Sigmoid colon (tissue), 7 donors: ENCODE measurements around the gene ZNF674. TPM values are rescaled to one million over a fixed set of nuclear protein-coding genes. Genes with fewer than 3 reads are reported as not detected.

Experiments used
- DNase-seq: peaks from one replicate; pipeline ENCODE4 v3.0.0-alpha.2; 2019
- H3K27ac ChIP-seq, 4 donors: fragments of 200-600 bp; sonication (generic); one replicate each; pipeline ENCODE4 v1.5.1; 2016 to 2019; ENCODE audit warnings: mild to moderate bottlenecking in 1 of 4
- H3K27me3 ChIP-seq, 3 donors: fragments of 200-600 bp; sonication (generic); one replicate each; pipeline ENCODE4 v1.5.1; 2019; ENCODE audit warnings: mild to moderate bottlenecking in 1 of 3
- H3K36me3 ChIP-seq, 4 donors: fragments of 200-600 bp; sonication (generic); one replicate each; pipeline ENCODE4 v1.5.1; 2016 to 2019
- H3K4me1 ChIP-seq, 4 donors: fragments of 200-600 bp; sonication (generic); one replicate each; pipeline ENCODE4 v1.5.1; 2017 to 2019
- H3K4me3 ChIP-seq, 4 donors: fragments of 200-600 bp; sonication (generic); one replicate each; pipeline ENCODE4 v1.5.1; 2017 to 2019; ENCODE audit warnings: mild to moderate bottlenecking in 2 of 4, moderate library complexity in 1 of 4
- H3K9me3 ChIP-seq, 4 donors: fragments of 200-600 bp in 3 of 4; sonication (generic) in 3 of 4; one replicate each; pipeline versions ENCODE4 v1.5.1 to v1.6.1; 2013 to 2019
- EP300 ChIP-seq, 4 donors: sonication (generic); formaldehyde crosslinking; IDR thresholded peaks; one replicate each; pipeline ENCODE4 v1.6.1; 2017; ENCODE audit warnings: antibody characterized with exemption in 4 of 4
- POLR2A ChIP-seq, 2 donors: fragments of 450-650 bp; IDR thresholded peaks; one replicate each; pipeline ENCODE4 v1.6.1; 2016; ENCODE audit warnings: antibody characterized with exemption in 2 of 2, mild to moderate bottlenecking in 2 of 2, moderate library complexity in 2 of 2
- POLR2AphosphoS5 ChIP-seq, 4 donors: sonication (generic); formaldehyde crosslinking; IDR thresholded peaks; one replicate each; pipeline ENCODE4 v1.6.1; 2017; ENCODE audit warnings: antibody characterized with exemption in 4 of 4
- WGBS, 2 donors: extraction: QIAGEN DNeasy Blood & Tissue Kit; methylation state at CpG; one replicate each; pipeline ENCODE4 v1.1.7; 2013; 5-methylcytosine and 5-hydroxymethylcytosine counted together
- intact Hi-C: fragments of 100-400 bp; cut with DNase I; formaldehyde crosslinking; loops from one replicate; pipeline ENCODE4 v1.15.1; 2023
- polyA plus RNA-seq, 3 donors: library from polyadenylated mRNA; stranded (reverse); fragments of 200-250 nt; gene quantifications; one replicate each; pipeline ENCODE4 v1.2.3, GENCODE V29; 2013
- total RNA-seq, 4 donors: library from RNA; depleted of rRNA; stranded (reverse); fragments of >200 nt; gene quantifications; one replicate each; pipeline ENCODE4 v1.1.0, GENCODE V29; 2016
- TF ChIP-seq, protein P1 (sequence below), 4 experiments: fragments of 450-650 bp in 3 of 4; fragments of 200-600 bp in 1 of 4; IDR thresholded peaks; one replicate each; pipeline ENCODE4 v1.5.1; 2016 to 2019; ENCODE audit warnings: antibody characterized with exemption in 4 of 4, mild to moderate bottlenecking in 3 of 4, moderate library complexity in 2 of 4
- donor health status: healthy with polysubstance abuse.
- donor health status: Bipolar disorder and iron deficiency.
- donor health status: healthy.

Gene ZNF674
- total and polyA plus RNA-seq, 7 donors = 1.2 to 9.1 (median 3.0) TPM

DNA sequence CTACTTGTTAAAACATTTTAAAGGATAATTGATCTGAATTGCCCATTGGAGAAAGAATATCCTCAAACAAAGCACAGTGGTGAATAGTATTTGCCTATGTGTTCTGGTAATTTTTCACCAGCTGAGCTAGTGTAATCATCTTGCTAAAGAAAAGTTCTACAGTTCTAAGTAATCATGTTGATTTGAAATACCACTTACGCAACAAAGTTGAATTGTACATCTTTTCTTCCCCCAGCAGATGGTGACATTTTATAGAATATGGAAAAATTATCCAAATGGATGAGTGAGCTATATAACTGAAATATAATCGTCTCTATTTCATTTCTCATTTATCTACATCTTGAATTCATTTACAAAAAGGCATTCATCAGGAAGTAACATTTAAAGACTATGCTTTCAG lies 9.7 kb upstream of the ZNF674 start:
- H3K9me3 ChIP-seq = no peaks in the 10 kb centered on the region
- H3K27me3 ChIP-seq = no peaks in the 10 kb centered on the region
- H3K4me3 ChIP-seq = no peak overlapping the region
- H3K4me1 ChIP-seq = no peaks in the 10 kb centered on the region
- no peak for DNase-seq
- H3K36me3 ChIP-seq = no peaks in the 10 kb centered on the region
- TF ChIP-seq, protein P1, sequence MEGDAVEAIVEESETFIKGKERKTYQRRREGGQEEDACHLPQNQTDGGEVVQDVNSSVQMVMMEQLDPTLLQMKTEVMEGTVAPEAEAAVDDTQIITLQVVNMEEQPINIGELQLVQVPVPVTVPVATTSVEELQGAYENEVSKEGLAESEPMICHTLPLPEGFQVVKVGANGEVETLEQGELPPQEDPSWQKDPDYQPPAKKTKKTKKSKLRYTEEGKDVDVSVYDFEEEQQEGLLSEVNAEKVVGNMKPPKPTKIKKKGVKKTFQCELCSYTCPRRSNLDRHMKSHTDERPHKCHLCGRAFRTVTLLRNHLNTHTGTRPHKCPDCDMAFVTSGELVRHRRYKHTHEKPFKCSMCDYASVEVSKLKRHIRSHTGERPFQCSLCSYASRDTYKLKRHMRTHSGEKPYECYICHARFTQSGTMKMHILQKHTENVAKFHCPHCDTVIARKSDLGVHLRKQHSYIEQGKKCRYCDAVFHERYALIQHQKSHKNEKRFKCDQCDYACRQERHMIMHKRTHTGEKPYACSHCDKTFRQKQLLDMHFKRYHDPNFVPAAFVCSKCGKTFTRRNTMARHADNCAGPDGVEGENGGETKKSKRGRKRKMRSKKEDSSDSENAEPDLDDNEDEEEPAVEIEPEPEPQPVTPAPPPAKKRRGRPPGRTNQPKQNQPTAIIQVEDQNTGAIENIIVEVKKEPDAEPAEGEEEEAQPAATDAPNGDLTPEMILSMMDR (IDR thresholded peaks at IDR 0.05) = no peak
- TF ChIP-seq POLR2AphosphoS5 (IDR thresholded peaks at IDR 0.05) = no peak
- H3K27ac ChIP-seq = no peak overlapping the region
- intact Hi-C loops = loop anchor here (10.0 kb wide), 1 partner anchor 130 kb away; no protein-coding TSS in a partner anchor
- WGBS, 2 donors = 43 to 61% methylated on average over 2 of the region's 2 CpGs

- no peak for DNase-seq
- intact Hi-C loops = loop anchor here (10.0 kb wide), 1 partner anchor 131 kb away; no protein-coding TSS in a partner anchor
- 95 to 96% methylated on average over 5 of the region's 5 CpGs for WGBS, 2 donors
- TF ChIP-seq POLR2AphosphoS5 (IDR thresholded peaks at IDR 0.05) = no peak
- TF ChIP-seq, protein P1 (IDR thresholded peaks at IDR 0.05) = no peak
- no peak for TF ChIP-seq POLR2A (IDR thresholded peaks at IDR 0.05)
- no peak for TF ChIP-seq EP300 (IDR thresholded peaks at IDR 0.05)
- Histone ChIP-seq H3K27ac (no peak overlapping the region), H3K36me3 (no peaks in the 10 kb centered on the region), H3K27me3 (no peaks in the 10 kb centered on the region), H3K4me1 (no peaks in the 10 kb centered on the region), H3K9me3 (no peaks in the 10 kb centered on the region), H3K4me3 (no peak overlapping the region)
Observed at GRCh38 chrX:46553935-46554334, 8.7 kb upstream of the ZNF674 start.

DNA sequence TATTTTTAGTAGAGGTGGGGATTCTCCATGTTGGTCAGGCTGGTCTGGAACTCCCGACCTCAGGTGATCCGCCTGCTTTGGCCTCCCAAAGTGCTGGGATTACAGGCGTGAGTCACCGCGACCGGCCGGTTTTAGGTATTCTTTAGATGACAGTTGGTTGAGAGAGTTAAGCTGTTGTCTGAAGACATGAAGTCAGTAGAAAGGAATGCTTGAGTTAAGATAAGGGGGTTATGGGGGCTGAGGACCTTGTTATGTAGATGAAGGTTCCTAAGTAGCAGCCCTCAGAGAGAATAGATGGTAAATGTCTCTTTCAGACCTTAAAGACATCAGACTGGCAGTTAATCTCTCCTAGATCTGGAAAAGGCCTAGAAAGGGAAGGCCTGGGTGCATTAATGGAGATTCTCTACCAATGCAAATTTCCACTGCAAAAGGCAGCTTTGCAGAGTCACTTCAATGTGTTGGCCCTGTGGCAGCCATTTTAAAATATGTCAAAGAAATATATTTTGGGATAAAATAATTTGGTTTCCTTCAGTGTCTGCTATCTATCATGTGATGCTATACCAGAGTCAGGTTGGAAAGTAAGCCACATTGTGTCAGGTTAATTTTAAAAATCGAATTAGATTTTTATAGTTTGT lies 6.4 kb upstream of the ZNF674 start:
- H3K27me3 ChIP-seq = no peaks in the 10 kb centered on the region
- DNase-seq = no peak
- peaks cover 0 to 11% (median 5%) of the 10 kb centered on the region in 4 donors for H3K4me1 ChIP-seq
- TF ChIP-seq EP300 (IDR thresholded peaks at IDR 0.05) (no peak), POLR2A (IDR thresholded peaks at IDR 0.05) (no peak), POLR2AphosphoS5 (IDR thresholded peaks at IDR 0.05) (no peak)
- TF ChIP-seq, protein P1 (IDR thresholded peaks at IDR 0.05) = no peak
- no peak overlapping the region for H3K4me3 ChIP-seq
- no peaks in the 10 kb centered on the region for H3K9me3 ChIP-seq
- no peak overlapping the region for H3K27ac ChIP-seq
- intact Hi-C loops = loop anchor here (10.0 kb wide), 1 partner anchor 133 kb away; no protein-coding TSS in a partner anchor
- WGBS, 2 donors = 81 to 84% methylated on average over 8 of the region's 8 CpGs
- peaks cover 0 to 4% (median 0%) of the 10 kb centered on the region in 4 donors for H3K36me3 ChIP-seq

GRCh38 chrX:46549914-46550313 lies 4.7 kb upstream of the ZNF674 start:
- DNase-seq = no peak
- peaks cover 0 to 4% (median 0%) of the 10 kb centered on the region in 4 donors for H3K36me3 ChIP-seq
- H3K9me3 ChIP-seq = no peaks in the 10 kb centered on the region
- 82 to 97% methylated on average over 1 of the region's 1 CpG for WGBS, 2 donors
- no peak for TF ChIP-seq POLR2A (IDR thresholded peaks at IDR 0.05)
- no peak for TF ChIP-seq POLR2AphosphoS5 (IDR thresholded peaks at IDR 0.05)
- TF ChIP-seq, protein P1 (IDR thresholded peaks at IDR 0.05) = no peak
- TF ChIP-seq EP300 (IDR thresholded peaks at IDR 0.05) = no peak
- intact Hi-C loops = loop anchor here (10.0 kb wide), 1 partner anchor 135 kb away; no protein-coding TSS in a partner anchor
- H3K4me1 ChIP-seq = peaks cover 0 to 18% (median 10%) of the 10 kb centered on the region in 4 donors
- H3K4me3 ChIP-seq = no peak overlapping the region
- no peak overlapping the region for H3K27ac ChIP-seq
- H3K27me3 ChIP-seq = no peaks in the 10 kb centered on the region
